COR-L47 (cell line): ENCODE data around the gene AKR1E2.
"Not testable (repeated sequence)": the region's sequence is repeated elsewhere in the genome, so short reads cannot be mapped to it uniquely, and the experiment has no call there.

ENCODE experiments used
- DNase-seq: peaks from one replicate; lab custom pipeline; 2025; lab: John Stamatoyannopoulos, UW

Gene AKR1E2

DNA sequence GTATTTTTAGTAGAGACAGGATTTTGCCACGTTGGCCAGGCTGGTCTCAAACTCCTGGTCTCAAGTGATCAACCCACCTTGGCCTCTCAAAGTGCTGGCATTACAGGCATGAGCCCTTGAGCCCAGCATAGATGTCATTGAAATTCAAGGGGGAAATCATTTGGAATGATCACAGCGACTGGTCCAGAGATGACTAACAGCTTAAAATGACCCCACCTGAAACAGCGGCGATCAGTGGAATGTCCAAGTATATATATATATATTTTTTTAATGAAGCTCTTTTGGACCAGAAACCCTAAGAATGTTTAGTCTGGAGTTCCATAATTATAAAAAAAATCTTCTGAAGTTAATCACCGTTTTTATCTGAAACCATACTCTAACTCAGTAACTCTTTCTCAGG is 12.5 kb upstream of the AKR1E2 start:
- no peak for DNase-seq

DNA sequence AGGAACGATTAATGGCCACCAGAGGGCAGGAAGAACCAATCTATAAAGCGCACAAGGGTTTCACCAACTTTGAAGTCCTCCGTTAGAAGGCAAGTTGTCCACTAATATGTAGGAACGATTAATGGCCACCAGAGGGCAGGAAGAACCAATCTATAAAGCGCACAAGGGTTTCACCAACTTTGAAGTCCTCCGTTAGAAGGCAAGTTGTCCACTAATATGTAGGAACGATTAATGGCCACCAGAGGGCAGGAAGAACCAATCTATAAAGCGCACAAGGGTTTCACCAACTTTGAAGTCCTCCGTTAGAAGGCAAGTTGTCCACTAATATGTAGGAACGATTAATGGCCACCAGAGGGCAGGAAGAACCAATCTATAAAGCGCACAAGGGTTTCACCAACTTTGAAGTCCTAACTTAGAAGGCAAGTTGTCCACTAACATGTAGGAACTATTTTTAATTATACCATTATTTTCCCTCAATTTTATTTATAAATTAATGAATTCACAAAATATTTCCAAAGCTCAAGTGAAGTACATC is 10.3 kb upstream of the AKR1E2 start:
- DNase-seq, result not testable (repeated sequence)

DNA sequence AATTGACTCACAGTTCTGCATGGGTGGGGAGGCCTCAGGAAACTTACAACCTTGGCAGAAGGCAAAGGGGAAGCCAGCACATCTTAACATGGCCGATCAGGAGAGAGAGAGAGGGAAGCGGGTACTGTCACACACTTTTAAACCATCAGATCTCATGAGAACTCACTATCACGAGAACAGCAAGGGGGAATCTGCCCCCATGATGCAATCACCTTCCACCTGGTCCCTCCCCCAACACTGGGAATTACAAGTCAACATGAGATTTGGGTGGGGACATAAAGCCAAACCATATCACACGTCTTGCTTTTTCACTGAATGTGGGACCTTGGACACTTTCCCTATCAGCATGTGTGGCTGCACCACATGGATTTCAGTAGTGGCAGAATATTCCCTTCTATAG is 9.0 kb upstream of the AKR1E2 start:
- DNase-seq, result no peak

DNA sequence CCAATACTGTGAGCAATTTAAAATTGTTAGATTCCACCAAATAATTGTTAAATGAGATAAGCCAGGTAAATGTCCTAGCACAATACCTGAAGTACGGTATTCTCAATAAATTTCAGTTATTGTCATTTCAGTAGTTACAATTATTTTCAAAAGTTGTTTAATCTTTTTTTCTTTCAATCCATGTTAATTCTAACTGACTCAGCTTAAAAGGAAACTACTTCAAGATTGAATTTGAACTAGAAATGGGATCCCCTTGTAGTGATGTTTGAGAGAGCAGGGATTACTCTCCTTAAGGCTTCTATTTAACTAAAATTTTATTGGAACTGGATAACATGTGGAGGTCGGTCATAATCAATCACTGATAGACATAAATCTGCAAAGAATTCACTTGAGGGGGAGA is 6.9 kb upstream of the AKR1E2 start:
- DNase-seq, result no peak

DNA sequence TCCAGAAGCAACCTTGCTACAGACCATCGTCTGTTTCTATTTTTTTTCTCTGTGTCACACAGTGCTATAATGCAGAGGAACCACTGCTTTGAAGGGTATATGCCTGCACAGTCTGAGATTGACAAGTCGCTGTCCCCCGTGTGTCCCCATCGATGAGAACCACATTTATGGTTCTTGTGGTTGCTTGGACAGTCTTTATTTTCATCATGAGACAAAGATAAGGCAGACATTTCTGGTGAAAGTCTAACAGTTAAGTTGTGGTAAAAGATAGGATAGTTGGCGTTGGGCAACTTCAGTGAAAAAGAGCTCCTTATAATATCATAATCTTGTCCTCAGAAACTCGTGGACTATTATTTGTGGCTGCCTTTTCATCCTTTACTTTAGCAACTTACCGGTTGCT is 6.3 kb upstream of the AKR1E2 start:
- DNase-seq, result no peak

DNA sequence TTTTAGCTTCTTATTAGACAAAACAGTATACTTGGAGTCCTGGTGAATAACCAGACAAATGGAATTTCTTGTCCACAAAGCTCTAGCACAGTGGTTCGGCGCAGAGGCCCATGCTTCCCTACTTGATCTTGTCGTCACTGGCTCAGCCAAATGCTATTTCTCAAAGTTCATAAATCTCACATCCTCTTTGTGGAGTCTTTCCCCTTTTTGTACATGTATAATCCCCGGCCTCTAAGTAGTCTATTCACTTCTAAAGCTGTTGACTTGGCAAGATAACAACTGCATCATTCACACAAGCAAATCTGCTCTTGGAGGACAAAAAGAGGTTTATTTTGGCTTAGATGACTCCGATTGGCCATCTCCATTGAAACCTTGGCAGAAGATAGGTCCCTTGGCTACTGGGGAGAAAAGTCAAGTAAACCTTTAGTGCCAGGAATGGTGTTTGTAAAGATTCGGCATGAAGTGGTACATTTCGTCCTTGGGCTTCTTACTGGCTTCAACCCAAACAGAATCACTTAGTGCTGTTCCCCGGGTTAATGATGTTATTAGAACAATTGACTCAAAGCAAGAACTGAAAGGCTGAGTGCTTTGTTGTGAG is 5.1 kb upstream of the AKR1E2 start:
- no peak for DNase-seq

DNA sequence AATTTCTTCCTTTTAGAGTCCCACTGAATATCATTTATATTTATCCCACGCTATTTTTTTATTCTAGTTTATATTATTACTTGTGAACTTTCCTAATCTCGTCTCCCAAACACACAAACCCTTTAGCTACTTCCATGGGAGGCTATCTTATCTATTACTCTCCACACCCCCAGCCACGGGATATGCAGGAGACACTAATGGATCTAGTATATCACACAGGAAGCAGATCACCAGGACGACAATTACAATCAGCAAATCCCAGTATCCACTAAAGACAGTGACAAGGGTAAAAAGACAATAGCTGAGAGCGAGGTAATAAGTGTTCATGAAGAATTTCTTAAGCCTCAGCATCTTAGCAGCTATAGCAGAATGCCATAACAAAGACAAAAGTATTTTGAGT is 3.8 kb upstream of the AKR1E2 start:
- no peak for DNase-seq

DNA sequence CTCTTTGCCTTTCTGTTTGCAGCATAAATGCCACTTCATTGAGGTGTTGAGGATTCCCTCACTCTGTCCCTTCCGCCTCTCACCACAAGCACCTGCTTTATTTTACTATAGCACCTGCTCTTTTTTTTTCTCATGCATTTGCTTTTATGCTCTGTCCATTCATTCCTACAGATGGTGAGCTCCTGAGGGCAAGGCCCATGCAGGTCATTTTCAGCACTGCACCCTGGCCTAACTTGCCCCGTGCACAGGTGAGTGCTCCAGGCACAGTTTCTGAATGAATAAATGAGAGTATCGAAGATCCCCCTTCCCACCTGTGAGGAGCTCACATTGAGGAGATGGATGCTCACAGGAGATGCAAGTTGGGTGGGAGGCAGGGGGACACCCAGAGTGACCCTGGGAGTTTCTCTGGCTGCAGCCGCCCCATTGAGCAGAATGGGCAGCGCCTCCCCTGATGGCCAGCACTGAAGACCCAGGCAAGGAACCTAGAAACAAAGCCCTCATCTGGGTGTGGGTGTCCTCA is 1.2 kb upstream of the AKR1E2 start:
- DNase-seq, result no peak

DNA sequence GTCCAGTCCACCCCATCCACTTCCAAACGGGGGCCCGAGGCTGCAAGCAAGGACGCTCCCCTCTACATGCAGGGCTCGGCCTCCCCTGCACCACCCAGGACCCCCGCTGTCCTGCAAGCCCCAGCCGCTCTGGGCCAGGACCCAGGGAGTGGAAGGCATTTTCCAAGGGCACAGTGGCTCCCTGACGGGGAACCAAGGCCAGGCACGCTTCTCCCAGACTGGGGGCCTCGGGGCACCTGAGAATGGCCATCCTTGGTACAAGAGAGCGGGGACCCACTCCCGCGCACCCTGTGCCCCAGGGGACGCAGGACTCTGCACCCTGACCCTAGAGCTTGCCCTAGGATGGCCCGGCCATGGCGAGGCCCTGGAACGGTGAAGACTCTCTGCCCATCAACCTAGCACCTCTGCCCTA is 545 bp upstream of the AKR1E2 start:
- no peak for DNase-seq

DNA sequence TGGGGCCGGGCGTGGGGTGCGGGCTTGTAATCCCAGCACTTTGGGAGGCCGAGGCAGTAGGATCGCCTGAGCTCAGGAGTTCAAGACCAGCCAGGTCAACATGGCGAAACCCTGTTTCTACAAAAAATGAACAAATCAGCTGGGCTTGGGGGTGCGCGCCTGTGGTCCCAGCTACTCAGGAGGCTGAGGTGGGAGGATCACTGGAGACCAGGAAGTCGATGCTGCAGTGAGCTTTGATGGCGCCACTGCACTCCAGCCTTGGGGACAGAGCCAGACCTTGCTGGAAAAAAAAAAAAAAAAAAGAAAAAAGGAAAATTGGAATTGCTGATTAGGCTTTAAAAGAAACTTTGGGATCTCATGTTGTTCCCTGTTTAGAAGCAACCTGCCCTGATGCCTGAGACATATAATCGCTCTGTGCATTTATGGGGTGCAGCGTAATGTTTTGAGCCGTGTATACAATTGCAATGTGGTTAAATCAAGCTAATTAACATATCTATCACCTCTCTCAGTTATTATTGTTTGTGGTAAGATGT is 851 bp downstream of the AKR1E2 start:
- no peak for DNase-seq

DNA sequence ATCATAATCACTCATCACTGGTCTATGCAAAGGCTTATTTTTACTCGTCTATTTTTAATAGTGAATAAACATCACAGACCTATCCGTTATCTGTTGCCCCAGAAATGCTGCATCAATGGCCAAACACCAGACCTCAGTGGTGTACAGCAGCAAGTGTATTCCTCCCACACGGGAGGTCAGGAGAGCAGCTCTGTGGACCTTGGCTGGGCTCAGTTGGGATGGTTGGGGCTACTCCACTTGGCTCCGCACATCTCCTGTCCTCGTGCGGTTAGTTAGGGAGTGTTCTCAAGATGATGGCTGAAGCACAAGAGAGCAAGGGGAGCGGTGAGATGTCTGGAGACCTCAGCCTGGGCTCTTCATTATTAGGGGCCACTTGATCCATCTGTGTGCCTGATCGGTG is 2.0 kb downstream of the AKR1E2 start:
- no peak for DNase-seq

DNA sequence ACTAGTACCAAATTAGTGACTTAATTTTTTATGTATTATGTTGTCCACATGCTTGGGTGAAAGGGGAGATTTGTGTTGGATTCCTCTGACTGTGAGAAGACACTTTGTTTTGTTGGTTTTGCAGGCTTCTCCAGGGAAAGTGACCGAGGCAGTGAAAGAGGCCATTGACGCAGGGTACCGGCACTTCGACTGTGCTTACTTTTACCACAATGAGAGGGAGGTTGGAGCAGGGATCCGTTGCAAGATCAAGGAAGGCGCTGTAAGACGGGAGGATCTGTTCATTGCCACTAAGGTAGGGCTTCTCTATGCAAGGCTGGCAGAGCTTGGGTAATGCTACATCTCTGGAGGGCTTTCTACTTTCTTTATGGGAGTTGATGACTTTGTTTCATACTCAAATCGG is 4.5 kb downstream of the AKR1E2 start:
- no peak for DNase-seq

DNA sequence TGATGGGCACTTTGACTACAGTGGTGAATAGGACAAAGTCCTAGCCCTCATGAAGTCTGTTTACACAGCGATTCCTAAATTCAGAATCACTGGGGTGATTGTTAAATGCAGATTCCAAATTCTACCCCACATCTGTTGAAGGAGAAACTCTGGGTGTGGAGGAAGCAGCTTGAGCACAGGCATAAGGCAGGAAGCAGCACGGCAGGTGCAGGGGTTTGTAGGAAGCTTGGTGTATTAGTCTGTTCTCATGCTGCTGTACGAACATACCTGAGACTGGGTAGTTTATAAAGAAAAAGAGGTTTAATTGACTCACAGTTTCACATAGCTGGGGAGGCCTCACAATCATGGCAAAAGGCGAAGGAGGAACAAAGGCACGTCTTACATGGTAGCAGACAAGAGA is 5.1 kb downstream of the AKR1E2 start:
- DNase-seq, result no peak

DNA sequence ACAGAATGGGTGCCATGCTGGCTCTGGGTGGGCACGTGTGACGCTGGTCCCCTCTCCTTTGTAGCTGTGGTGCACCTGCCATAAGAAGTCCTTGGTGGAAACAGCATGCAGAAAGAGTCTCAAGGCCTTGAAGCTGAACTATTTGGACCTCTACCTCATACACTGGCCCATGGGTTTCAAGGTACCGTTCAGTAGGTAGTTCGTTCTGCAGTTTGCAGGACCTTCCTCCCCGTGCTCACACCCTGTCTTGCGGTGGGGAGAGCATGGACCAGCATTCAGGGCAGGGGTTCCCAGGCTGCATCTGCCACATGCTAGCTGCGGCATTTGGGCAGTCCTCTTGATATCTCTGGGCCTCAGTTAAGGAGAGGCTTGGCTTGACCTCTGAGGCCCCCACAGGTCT is 7.3 kb downstream of the AKR1E2 start:
- no peak for DNase-seq

DNA sequence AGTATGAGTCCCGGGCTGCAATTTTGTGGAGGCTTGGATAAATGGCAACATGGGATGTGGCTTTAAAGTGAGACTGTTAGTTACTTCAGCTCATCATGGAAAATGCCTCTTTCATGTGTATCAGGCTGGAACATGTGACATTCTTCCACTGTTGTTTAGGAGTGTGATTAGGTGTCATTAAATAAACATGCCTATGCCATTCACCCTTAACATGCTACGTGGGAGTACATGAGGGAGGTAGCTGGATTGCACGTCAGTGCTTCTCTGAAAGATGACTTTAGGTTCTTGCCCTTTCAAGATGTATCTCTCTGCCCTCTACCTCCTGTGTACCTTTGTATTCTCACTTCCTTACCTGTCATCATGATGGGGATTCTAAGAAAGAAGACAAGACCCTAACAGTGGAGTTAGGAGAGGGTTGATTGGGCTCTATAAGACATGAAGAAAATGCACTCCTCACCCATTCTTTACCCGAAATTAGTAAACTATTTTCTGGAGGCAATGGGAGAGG is 8.9 kb downstream of the AKR1E2 start:
- DNase-seq, result no peak

DNA sequence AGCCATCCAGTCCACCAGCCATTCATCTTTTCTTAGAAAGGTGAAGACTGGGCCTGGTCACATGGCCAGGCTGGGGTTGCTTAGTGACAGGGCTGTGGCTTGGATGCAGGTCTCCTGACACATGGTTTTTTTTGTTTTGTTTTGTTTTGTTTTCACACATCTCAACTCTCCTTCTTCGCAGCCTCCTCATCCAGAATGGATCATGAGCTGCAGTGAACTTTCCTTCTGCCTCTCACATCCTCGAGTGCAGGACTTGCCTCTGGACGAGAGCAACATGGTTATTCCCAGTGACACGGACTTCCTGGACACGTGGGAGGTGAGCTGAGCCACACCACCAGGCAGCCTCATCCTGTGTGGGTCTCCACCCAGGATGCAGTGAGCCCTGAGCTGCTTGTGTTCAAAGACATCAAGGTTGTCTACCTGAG is 9.5 kb downstream of the AKR1E2 start:
- no peak for DNase-seq

DNA sequence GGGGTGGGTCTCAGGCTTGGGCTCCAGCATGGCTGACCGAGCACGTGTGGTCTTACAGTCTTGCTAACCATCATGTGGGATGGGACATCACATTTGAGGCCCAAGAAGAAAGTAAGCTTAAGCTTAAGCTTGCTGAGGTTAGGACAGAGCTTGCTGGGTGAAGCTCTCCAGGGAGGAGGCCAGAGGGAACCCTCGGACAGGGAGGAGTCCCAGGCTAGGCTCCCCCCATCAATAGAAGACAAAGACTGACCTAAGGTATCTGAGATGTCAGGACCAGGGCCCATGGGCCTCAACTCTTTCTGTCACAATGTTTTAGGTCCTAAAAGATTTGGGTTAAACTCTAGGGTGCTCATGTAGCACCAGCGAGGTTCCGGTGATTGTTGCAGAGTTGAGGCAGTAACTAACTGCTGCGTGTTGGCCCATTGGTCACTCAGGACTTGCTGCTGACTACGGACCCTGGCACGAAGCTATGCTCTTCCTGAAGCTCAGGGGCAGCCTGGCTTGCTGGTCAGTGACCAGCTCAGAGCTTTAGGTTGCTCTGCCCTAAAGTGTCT is 10.5 kb downstream of the AKR1E2 start:
- DNase-seq, result no peak

DNA sequence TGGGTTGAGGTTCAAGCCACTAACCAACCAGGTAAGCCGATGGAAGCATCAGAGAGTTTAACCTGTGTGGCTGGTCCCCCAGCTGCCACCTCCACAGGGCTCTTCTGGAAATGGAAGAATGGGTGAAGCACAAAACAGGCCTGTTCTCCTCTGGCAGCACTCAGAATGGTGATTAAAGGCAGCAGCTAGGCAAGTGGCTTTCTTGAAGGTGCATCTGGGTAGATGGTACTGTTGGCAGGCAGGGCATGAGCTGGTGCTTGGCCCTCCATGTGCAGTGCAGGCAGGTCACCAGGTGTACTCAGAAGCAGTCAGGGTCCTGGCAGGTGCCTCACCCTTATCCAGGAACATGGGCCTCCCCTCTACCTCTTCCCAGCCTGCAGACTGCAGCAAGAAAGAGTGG is 11.5 kb downstream of the AKR1E2 start:
- DNase-seq, result no peak

DNA sequence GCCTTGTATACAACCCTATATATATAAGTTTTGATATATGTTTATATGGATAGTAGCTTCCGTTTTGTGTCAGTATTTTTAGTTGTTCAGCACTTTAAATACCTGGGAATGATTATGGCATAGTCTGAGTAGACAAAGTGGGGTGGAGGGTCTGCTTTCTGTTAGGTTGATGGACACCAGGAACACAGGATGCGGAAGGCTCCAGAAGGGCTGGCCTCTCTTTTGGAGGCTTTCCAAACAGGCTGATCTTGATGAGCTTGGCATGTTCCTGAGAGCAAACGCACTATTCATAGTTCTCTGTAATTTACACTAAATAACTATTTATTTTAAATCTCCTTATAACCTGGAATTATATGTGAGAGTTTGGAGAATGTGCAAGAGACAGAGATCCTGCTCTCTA is 12.7 kb downstream of the AKR1E2 start:
- DNase-seq, result no peak

DNA sequence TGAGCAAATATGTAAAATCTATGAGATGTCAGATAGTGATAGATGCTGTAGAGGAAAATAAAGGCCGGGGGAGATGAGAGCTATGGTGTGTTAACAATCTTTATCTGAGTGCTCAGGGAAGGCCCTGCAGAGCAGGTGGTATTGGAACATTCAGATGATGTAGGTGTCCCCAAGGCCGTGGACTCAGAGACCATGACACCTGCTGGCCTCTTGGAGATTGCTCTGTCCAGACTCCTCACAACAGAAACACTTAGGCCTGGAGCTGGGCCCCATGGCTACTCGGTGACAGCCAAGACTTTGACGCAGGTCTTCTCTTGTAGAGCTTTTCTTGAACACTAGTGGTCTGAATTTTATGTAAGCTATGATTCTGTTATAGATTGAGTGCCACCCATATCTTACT is 13.3 kb downstream of the AKR1E2 start:
- DNase-seq, result no peak

DNA sequence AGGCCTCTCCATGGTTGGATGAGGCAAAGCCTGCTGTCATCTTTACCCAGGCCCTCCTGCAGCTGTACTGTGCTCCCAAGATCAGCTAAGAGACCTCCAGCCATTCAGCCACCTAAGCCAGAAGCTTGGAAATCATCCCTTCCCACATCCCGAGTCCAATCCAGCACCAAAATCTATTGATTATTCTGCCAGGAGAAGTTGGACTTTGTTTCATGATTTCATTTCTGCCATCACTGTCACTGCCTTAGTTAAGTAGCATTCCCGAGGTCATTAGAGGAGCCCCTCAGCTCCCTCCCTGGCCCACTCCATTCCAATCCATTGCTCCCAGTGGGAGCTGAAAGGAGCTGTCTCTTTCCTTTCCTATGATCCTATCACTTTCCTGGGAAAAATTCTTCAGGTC is 14.1 kb downstream of the AKR1E2 start:
- DNase-seq, result no peak

DNA sequence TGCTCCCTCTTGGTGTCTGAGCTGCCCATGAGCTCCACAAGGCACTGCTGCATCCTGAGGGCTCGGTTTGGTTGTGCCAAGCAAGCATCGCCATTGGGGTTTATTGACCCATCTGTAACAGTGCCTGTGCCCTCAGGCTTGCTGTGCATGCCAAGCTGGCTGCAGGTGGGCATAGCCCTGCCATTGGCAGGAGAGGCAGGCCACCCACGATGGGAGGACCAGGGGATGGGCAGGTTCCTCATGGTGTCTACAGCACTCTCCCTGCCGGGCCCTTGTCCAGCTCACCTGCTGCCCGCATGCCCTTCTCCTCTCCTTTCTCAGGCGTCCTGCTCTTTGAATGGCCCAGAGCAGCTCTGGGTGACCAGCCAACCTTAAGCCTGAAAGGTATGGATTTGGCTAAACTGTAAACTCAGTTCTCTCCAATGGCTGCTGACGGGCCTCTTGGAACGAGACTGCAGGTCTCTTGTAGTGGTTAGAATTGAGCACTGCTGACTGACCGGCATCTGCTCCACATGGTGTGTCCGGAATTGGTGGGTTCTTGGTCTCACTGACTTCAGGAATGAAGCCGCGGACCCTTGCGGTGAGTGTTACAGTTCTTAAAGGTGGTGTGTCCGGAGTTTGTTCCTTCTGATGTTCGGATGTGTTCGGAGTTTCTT is 17.6 kb downstream of the AKR1E2 start:
- no peak for DNase-seq

DNA sequence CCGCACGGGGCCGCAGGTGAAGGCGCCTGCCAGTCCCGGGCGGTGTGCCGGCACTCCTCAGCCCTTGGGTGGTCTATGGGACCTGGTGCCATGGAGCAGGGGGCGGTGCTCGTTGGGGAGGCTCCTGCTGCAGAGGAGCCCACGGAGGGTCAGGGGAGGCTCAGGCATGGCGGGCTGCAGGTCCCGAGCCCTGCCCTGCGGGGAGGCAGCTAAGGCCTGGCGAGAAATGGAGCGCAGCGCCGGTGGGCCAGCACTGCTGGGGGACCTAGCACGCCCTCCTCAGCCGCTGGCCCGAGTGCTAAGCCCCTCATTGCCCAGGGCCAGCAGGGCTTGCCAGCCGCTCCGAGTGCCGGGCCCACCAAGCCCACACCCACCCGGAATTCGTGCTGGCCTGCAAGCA is 18.9 kb downstream of the AKR1E2 start:
- no peak for DNase-seq
